Karpas-422 (cell line): ENCODE data around the gene OR56B1. TPM values are rescaled to one million over a fixed set of nuclear protein-coding genes. Genes with fewer than 3 reads are reported as not detected.

Experiments
- DNase-seq: peaks from one replicate; pipeline ENCODE4 v3.0.0-alpha.2; 2015
- H2AFZ ChIP-seq: fragments of 200-600 bp; sonication (generic); 2 replicates; pipeline ENCODE4 v1.6.1; 2014; ENCODE audit warnings: antibody characterized with exemption, low read length, mixed read lengths
- H3K27ac ChIP-seq: fragments of 200-600 bp; sonication (generic); 2 replicates; pipeline ENCODE4 v1.5.1; 2014; ENCODE audit warnings: mild to moderate bottlenecking, low read length, moderate library complexity
- H3K27me3 ChIP-seq: fragments of 200-600 bp; sonication (generic); 2 replicates; pipeline ENCODE4 v1.6.1; 2014; ENCODE audit warnings: low read length, mixed read lengths
- H3K36me3 ChIP-seq: fragments of 200-600 bp; sonication (generic); 2 replicates; pipeline ENCODE4 v1.6.1; 2014; ENCODE audit warnings: low read length, mixed read lengths; ENCODE audit not compliant: insufficient read depth
- H3K4me1 ChIP-seq: fragments of 200-600 bp; sonication (generic); 2 replicates; pipeline ENCODE4 v1.6.1; 2014; ENCODE audit warnings: mild to moderate bottlenecking, low read length, mixed read lengths
- H3K4me2 ChIP-seq: fragments of 200-600 bp; sonication (generic); 2 replicates; pipeline ENCODE4 v1.6.1; 2014; ENCODE audit warnings: low read length, low read depth, mild to moderate bottlenecking; ENCODE audit not compliant: poor library complexity, severe bottlenecking
- H3K4me3 ChIP-seq: fragments of 200-600 bp; sonication (generic); 2 replicates; pipeline ENCODE4 v1.5.1; 2014; ENCODE audit warnings: mild to moderate bottlenecking, antibody characterized with exemption, low read length, mixed read lengths
- H3K79me2 ChIP-seq: fragments of 200-600 bp; sonication (generic); 2 replicates; pipeline ENCODE4 v1.6.1; 2014; ENCODE audit warnings: mild to moderate bottlenecking, low read length, mixed read lengths
- H3K9ac ChIP-seq: fragments of 200-600 bp; sonication (generic); 2 replicates; pipeline ENCODE4 v1.6.0; 2014; ENCODE audit warnings: low read length
- H3K9me2 ChIP-seq: fragments of 200-600 bp; sonication (generic), shearing (Covaris generic); replicated peaks from 2 replicates; pipeline ENCODE4 v1.6.0; 2014; ENCODE audit warnings: mild to moderate bottlenecking, low read length, moderate library complexity; ENCODE audit not compliant: insufficient read depth
- H3K9me3 ChIP-seq: fragments of 300-700, 200-600 bp; sonication (generic); 2 replicates; pipeline ENCODE4 v1.6.1; 2014; ENCODE audit warnings: low read length, mixed read lengths
- H4K20me1 ChIP-seq: fragments of 200-600 bp; sonication (generic); 2 replicates; pipeline ENCODE4 v1.6.1; 2014; ENCODE audit warnings: mild to moderate bottlenecking, antibody characterized with exemption, low read length, low read depth; ENCODE audit not compliant: insufficient read depth
- total RNA-seq: library from RNA; depleted of rRNA; stranded (reverse); fragments of >200 nt; shearing (Covaris generic); gene quantifications from 2 replicates; pipeline ENCODE4 v1.2.3, GENCODE V29; 2014; ENCODE audit warnings: low replicate concordance

OR56B1 gene
- total RNA-seq, 1 experiment from 2014 or later, result not detected

DNA sequence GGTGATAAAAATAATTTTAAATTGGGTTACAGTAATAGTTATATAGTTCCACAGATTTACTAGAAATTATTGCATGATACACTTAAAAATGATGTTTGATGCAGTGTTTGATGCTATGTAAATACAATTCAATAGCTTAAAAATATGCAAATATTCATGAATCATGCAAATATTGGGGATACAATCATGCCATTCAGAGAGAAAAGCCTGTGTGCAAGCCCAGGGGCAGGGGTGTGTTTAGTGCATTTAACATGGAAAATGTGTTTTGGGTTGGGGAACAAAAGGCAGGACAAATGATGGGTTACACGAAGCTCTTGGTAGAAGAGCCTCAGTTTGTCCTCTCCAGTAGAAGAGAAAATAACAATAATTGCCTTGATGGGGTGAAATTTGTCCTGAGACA is 40.7 kb upstream of the OR56B1 start:
- peaks cover 35% of the 10 kb centered on the region; the same call in 1 of the 2 replicates for H3K36me3 ChIP-seq
- no peaks in the 10 kb centered on the region for H3K27me3 ChIP-seq
- no peaks in the 10 kb centered on the region for H3K9me2 ChIP-seq
- peaks cover 39% of the 10 kb centered on the region for H3K79me2 ChIP-seq
- H3K27ac ChIP-seq, result no peak overlapping the region
- no peak overlapping the region for H3K4me2 ChIP-seq
- DNase-seq, result no peak
- H3K9me3 ChIP-seq, result no peaks in the 10 kb centered on the region
- no peak overlapping the region for H3K9ac ChIP-seq
- H4K20me1 ChIP-seq, result no peaks in the 10 kb centered on the region
- no peak overlapping the region for H2AFZ ChIP-seq
- H3K4me1 ChIP-seq, result peaks cover 27% of the 10 kb centered on the region
- no peak overlapping the region for H3K4me3 ChIP-seq

DNA sequence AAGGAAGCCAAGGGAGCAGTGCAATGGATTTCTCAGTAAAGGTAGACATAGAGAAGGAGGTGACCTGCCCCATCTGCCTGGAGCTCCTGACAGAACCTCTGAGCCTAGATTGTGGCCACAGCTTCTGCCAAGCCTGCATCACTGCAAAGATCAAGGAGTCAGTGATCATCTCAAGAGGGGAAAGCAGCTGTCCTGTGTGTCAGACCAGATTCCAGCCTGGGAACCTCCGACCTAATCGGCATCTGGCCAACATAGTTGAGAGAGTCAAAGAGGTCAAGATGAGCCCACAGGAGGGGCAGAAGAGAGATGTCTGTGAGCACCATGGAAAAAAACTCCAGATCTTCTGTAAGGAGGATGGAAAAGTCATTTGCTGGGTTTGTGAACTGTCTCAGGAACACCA is 40.0 kb upstream of the OR56B1 start:
- Histone ChIP-seq H4K20me1 (no peaks in the 10 kb centered on the region), H3K9me3 (no peaks in the 10 kb centered on the region), H3K79me2 (peaks cover 35% of the 10 kb centered on the region), H3K36me3 (peaks cover 38% of the 10 kb centered on the region; the same call in 1 of the 2 replicates), H3K9ac (no peak overlapping the region), H2AFZ (no peak overlapping the region), H3K9me2 (no peaks in the 10 kb centered on the region), H3K4me3 (no peak overlapping the region), H3K4me2 (no peak overlapping the region), H3K27me3 (no peaks in the 10 kb centered on the region), H3K27ac (no peak overlapping the region), H3K4me1 (peaks cover 24% of the 10 kb centered on the region)
- DNase-seq, result no peak

DNA sequence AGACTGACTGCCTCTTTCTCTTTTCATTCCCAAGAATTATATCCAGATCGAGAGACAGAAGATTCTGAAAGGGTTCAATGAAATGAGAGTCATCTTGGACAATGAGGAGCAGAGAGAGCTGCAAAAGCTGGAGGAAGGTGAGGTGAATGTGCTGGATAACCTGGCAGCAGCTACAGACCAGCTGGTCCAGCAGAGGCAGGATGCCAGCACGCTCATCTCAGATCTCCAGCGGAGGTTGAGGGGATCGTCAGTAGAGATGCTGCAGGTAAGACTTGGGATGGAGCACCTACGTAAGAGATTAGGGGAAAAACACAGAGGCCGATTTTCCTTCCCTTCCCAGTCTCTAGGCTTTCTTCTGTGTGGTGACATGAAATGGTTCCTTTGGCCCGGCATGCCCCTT is 38.0 kb upstream of the OR56B1 start:
- Histone ChIP-seq H3K4me1 (peaks cover 12% of the 10 kb centered on the region; the same call in 1 of the 2 replicates), H4K20me1 (no peaks in the 10 kb centered on the region), H3K9me3 (no peaks in the 10 kb centered on the region), H3K27ac (no peak overlapping the region), H3K36me3 (peaks cover 48% of the 10 kb centered on the region; the same call in 1 of the 2 replicates), H3K4me3 (no peak overlapping the region), H3K79me2 (peaks cover 29% of the 10 kb centered on the region), H3K9me2 (no peaks in the 10 kb centered on the region), H3K9ac (no peak overlapping the region), H3K27me3 (no peaks in the 10 kb centered on the region), H3K4me2 (no peak overlapping the region), H2AFZ (no peak overlapping the region)
- peak; percentile 16 for DNase-seq

DNA sequence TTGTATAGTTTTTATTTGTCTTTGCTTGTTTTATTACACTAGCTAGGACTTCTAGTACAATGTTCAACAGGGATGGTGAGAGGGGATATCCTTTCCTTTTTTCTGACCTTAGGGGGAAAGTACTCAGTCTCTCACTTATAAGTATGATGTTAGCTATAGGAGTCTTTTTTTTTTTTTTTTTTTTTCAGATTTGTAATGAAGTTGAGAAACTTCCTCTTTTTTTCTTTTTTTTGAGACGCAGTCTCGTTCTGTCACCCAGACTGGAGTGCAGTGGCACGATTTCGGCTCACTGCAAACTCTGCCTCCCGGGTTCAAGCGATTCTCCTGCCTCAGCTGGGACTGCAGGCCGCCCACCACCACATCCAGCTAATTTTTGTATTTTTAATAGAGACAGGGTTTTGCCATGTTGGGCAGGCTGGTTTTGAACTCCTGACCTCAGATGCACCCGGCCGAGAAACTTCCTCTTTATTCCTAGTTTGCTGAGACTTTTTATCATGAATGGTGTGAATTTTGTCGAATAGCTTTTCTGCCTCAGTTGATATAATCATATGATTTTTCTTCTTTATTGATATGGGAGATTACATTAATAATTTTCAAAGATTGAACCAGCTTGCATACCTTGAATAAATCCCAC is 35.7 kb upstream of the OR56B1 start:
- H4K20me1 ChIP-seq, result no peaks in the 10 kb centered on the region
- H3K9me2 ChIP-seq, result no peaks in the 10 kb centered on the region
- no peak overlapping the region for H3K27ac ChIP-seq
- no peaks in the 10 kb centered on the region; the same call in 1 of the 2 replicates for H3K4me1 ChIP-seq
- no peaks in the 10 kb centered on the region for H3K27me3 ChIP-seq
- no peak overlapping the region for H2AFZ ChIP-seq
- H3K4me3 ChIP-seq, result no peak overlapping the region
- H3K79me2 ChIP-seq, result peaks cover 21% of the 10 kb centered on the region
- no peak overlapping the region for H3K9ac ChIP-seq
- no peak overlapping the region for H3K4me2 ChIP-seq
- no peaks in the 10 kb centered on the region for H3K9me3 ChIP-seq
- peaks cover 60% of the 10 kb centered on the region for H3K36me3 ChIP-seq
- no peak for DNase-seq

DNA sequence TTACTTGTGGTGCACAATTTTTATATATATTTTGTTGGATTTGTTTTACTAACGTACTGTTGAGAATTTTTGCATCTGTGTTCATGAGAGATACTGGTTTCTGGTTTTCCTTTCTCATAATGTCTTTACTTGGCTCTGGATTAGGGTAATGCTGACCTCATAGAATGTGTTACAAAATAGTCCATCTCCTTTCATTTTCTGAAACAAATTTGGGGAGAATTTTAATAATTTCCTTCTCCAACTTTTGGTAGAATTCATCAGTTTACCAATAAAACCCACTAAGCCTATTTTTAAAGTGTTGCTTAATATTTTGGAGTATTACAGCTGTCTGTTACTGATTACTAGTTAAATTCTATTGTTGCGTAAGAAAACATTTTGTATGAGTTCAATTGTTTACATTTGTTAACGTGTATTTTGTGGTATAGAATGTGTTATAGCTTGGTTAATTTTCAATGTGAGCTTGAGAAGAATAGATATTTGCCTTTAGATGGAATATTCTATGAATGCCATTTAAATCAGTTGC is 35.1 kb upstream of the OR56B1 start:
- Histone ChIP-seq H4K20me1 (no peaks in the 10 kb centered on the region), H2AFZ (no peak overlapping the region), H3K9me2 (no peaks in the 10 kb centered on the region), H3K27ac (no peak overlapping the region), H3K9ac (no peak overlapping the region), H3K27me3 (no peaks in the 10 kb centered on the region), H3K4me3 (no peak overlapping the region), H3K36me3 (peaks cover 63% of the 10 kb centered on the region), H3K4me1 (no peaks in the 10 kb centered on the region), H3K9me3 (no peaks in the 10 kb centered on the region), H3K4me2 (no peak overlapping the region), H3K79me2 (peaks cover 21% of the 10 kb centered on the region)
- DNase-seq, result no peak

DNA sequence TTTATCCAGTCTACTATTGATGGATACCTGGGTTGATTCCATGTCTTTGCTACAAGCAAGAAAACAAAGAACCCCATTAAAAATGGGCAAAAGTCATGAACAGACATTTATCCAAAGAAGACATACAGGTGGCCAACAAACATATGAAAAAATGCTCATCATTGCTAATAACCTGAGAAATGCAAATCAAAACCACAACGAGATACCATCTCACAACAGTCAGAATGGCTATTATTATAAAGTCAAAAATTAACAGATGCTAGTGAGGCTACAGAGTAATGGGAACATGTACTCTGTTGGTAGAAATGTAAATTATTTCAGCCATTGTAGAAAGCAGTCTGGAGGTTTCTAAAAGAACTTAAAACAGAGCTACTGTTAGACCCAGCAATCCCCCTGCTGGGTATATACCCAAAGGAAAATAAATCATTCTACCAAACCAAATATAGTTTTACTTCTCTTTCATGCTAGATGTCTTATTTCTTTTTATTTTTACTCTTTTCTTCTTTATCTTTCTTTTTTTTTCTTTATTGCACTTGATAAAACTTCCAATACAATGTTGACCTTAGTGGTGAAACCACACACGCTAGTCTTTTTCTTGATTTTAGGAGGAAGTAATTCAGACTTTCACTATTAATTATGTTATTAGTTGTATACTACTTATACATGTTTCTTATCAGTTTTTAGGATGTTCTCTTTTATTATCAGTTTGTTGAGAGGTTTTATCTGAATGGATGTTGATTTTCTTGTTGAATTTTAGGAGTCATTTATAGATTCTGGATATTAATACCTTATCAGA is 32.3 kb upstream of the OR56B1 start:
- H3K9me3 ChIP-seq, result no peaks in the 10 kb centered on the region
- H3K36me3 ChIP-seq, result peaks cover 60% of the 10 kb centered on the region
- no peak for DNase-seq
- no peak overlapping the region for H3K27ac ChIP-seq
- H3K4me2 ChIP-seq, result no peak overlapping the region
- no peak overlapping the region for H3K9ac ChIP-seq
- H3K4me1 ChIP-seq, result no peaks in the 10 kb centered on the region
- no peak overlapping the region for H3K4me3 ChIP-seq
- H3K27me3 ChIP-seq, result no peaks in the 10 kb centered on the region
- H2AFZ ChIP-seq, result no peak overlapping the region
- peaks cover 21% of the 10 kb centered on the region for H3K79me2 ChIP-seq
- no peaks in the 10 kb centered on the region for H4K20me1 ChIP-seq
- no peaks in the 10 kb centered on the region for H3K9me2 ChIP-seq

DNA sequence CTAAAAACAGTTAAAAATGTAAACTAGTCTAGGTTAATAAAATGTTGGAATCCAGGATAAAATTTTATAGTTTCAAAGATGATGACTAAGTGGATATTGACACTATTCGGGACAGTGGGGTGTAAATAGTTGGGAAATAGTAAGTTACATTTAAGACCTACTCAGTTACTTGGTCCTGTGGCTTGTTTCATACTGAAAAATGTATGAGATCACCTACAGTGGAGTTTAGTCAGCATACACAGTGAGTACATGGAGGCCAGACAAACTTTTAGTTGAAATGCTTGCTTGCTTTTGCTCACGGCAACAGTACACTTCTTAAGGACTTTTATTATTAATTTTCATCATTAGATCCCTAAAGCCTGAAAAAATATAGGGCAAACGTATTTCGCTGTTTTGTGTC is 30.6 kb upstream of the OR56B1 start:
- Histone ChIP-seq H4K20me1 (no peaks in the 10 kb centered on the region), H3K36me3 (peaks cover 57% of the 10 kb centered on the region), H3K27ac (no peak overlapping the region), H3K9me2 (no peaks in the 10 kb centered on the region), H3K4me3 (no peak overlapping the region), H3K27me3 (no peaks in the 10 kb centered on the region), H3K79me2 (peaks cover 18% of the 10 kb centered on the region), H3K4me1 (no peaks in the 10 kb centered on the region), H3K9ac (no peak overlapping the region), H3K4me2 (no peak overlapping the region), H2AFZ (no peak overlapping the region), H3K9me3 (no peaks in the 10 kb centered on the region)
- DNase-seq, result no peak

DNA sequence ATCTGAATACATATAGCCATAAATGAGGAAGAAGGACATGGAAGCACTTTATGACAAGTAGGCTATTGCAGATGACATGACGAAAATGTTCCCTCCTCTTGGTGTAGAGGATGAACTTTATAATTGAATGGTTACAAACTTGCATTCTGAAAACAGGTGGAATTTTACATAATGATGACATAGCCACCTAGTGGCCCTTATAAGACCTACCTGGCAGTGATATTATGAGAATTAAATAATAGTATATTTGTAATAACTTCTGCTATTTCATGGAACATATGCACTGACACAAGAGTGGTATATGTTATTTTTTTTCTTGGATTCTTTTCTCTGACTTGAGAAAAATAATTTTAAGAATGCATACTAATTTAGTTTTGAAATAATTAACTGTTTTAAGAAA is 23.7 kb upstream of the OR56B1 start:
- Histone ChIP-seq H3K4me1 (no peaks in the 10 kb centered on the region), H3K4me2 (no peak overlapping the region), H3K27ac (no peak overlapping the region), H3K4me3 (no peak overlapping the region), H3K9me2 (no peaks in the 10 kb centered on the region), H3K9ac (no peak overlapping the region), H3K36me3 (peaks cover 13% of the 10 kb centered on the region; the same call in 1 of the 2 replicates), H2AFZ (no peak overlapping the region), H3K27me3 (no peaks in the 10 kb centered on the region), H4K20me1 (no peaks in the 10 kb centered on the region), H3K79me2 (no peaks in the 10 kb centered on the region), H3K9me3 (no peaks in the 10 kb centered on the region)
- peak; percentile 73 for DNase-seq
